HUDEP-2 (cell line): Measurements from ENCODE around the gene CHTF8.
"Not testable (repeated sequence)": the region's sequence is repeated elsewhere in the genome, so short reads cannot be mapped to it uniquely, and the experiment has no call there.

ENCODE experiments used
- DNase-seq, 76 experiments: peaks; one replicate each; lab custom pipeline; 2025; ENCODE audit not compliant: unreplicated experiment in 76 of 76; lab: John Stamatoyannopoulos, UW

The CHTF8 gene

GRCh38 chr16:69132424-69133252, at the start of gene CHTF8, which contains the start of gene UTP4:
TSS of gene CHTF8 (minus strand) at chr16:69132588. CDS start at chr16:69121458, 11,130 bp downstream.
TSS of gene UTP4 (plus strand) at chr16:69132649. CDS start at chr16:69133460, 811 bp downstream.
- peak in 71 of 76 experiments; percentile 6 to 85 (median 67) for DNase-seq

- DNase-seq: no peak
These were observed 47.6 kb upstream of the CHTF8 start for GRCh38 chr16:69180011-69180338.

GRCh38 chr16:69179328-69180010, 47.1 kb upstream of the CHTF8 start:
- DNase-seq: no peak

- DNase-seq: no peak
These were observed 43.8 kb upstream of the CHTF8 start for GRCh38 chr16:69176033-69176800.

GRCh38 chr16:69171325-69172084, 39.1 kb upstream of the CHTF8 start:
- DNase-seq: no peak

GRCh38 chr16:69169607-69170352, 37.4 kb upstream of the CHTF8 start:
- no peak for DNase-seq

GRCh38 chr16:69169051-69169450, 36.7 kb upstream of the CHTF8 start:
- DNase-seq: no peak

- DNase-seq: no peak
These were observed 34.9 kb upstream of the CHTF8 start for GRCh38 chr16:69166946-69167930.

GRCh38 chr16:69166221-69166833, 33.9 kb upstream of the CHTF8 start:
- DNase-seq: peak in 6 of 76 experiments; percentile 5 to 22 (median 12)

- DNase-seq: no peak
These were observed 33.2 kb upstream of the CHTF8 start for GRCh38 chr16:69165584-69165983.

- no peak for DNase-seq
These were observed 27.8 kb upstream of the CHTF8 start for GRCh38 chr16:69160192-69160591.

- no peak for DNase-seq
These were observed 24.8 kb upstream of the CHTF8 start for GRCh38 chr16:69157196-69157595.

- peak in 29 of 76 experiments; percentile 8 to 61 (median 37) for DNase-seq
These were observed 17.9 kb upstream of the CHTF8 start for GRCh38 chr16:69150146-69150865.

GRCh38 chr16:69149621-69150020, 17.2 kb upstream of the CHTF8 start:
- not testable (repeated sequence) for DNase-seq

GRCh38 chr16:69145658-69146057, 13.3 kb upstream of the CHTF8 start:
- DNase-seq: no peak

GRCh38 chr16:69143116-69143515, 10.7 kb upstream of the CHTF8 start:
- peak in 4 of 76 experiments; percentile 3 to 39 (median 7) for DNase-seq

- DNase-seq: no peak
These were observed 9.5 kb upstream of the CHTF8 start for GRCh38 chr16:69141936-69142335.
